ENCODE results near the gene ABHD17A.

GRCh38 chr19:1867349-1867724, 18.0 kb downstream of the ABHD17A start:
- TF ChIP-seq FOXM1 (IDR thresholded peaks at IDR 0.05; ENCODE audit: borderline replicate concordance, low read depth) (no peak), TCF12 (IDR thresholded peaks at IDR 0.05; ENCODE audit: low read depth) (no peak), ZBTB7A (IDR thresholded peaks at IDR 0.05; ENCODE audit: low read depth) (no peak), CEBPB (IDR thresholded peaks at IDR 0.05) (no peak), MAX (IDR thresholded peaks at IDR 0.05) (no peak), RAD21 (IDR thresholded peaks at IDR 0.05; ENCODE audit: low read depth) (no peak)

All from Ishikawa (cell line).